GM23338 (cell line): ENCODE results near the gene MUCL3. TPM values are rescaled to one million over a fixed set of nuclear protein-coding genes. Genes with fewer than 3 reads are reported as not detected.

Source experiments
- ATAC-seq: fragments of 200-7000 bp; cut with Tn5 transposase; 3 replicates; pipeline ENCODE4 v1.9.1; 2020
- DNase-seq: peaks from one replicate; pipeline ENCODE4 v3.0.0-alpha.2; 2015; ENCODE audit warnings: low spot score
- H2AFZ ChIP-seq: fragments of 200-600 bp; sonication (generic); 2 replicates; pipeline ENCODE4 v1.8.0; 2016; ENCODE audit warnings: antibody characterized with exemption, mild to moderate bottlenecking, moderate library complexity
- H3F3A ChIP-seq: fragments of 200-600 bp; sonication (generic); replicated peaks from 2 replicates; pipeline ENCODE4 v1.8.0; 2017; ENCODE audit warnings: antibody characterized with exemption, mixed run types, low read depth
- H3K27ac ChIP-seq: fragments of 200-600 bp; sonication (generic); 2 replicates; pipeline ENCODE4 v1.6.1; 2016; ENCODE audit warnings: low read depth
- H3K27me3 ChIP-seq: fragments of 200-600 bp; sonication (generic); 2 replicates; pipeline ENCODE4 v1.8.0; 2016; ENCODE audit warnings: mild to moderate bottlenecking, mixed run types, moderate library complexity; ENCODE audit not compliant: insufficient read depth
- H3K36me3 ChIP-seq: fragments of 200-600 bp; sonication (generic); 2 replicates; pipeline ENCODE4 v1.8.0; 2016; ENCODE audit warnings: mild to moderate bottlenecking; ENCODE audit not compliant: insufficient read depth
- H3K4me1 ChIP-seq: fragments of 200-600 bp; sonication (generic); 2 replicates; pipeline ENCODE4 v1.8.0; 2016; ENCODE audit warnings: mild to moderate bottlenecking, moderate library complexity; ENCODE audit not compliant: insufficient read depth
- H3K4me2 ChIP-seq: fragments of 200-600 bp; sonication (generic); 2 replicates; pipeline ENCODE4 v1.7.1; 2017; ENCODE audit warnings: mixed run types
- H3K4me3 ChIP-seq: fragments of 200-600 bp; sonication (generic); 2 replicates; pipeline ENCODE4 v1.6.1; 2016; ENCODE audit warnings: mixed run types
- H3K79me2 ChIP-seq: fragments of 200-600 bp; sonication (generic); replicated peaks from 2 replicates; pipeline ENCODE4 v1.8.0; 2017; ENCODE audit warnings: mild to moderate bottlenecking; ENCODE audit not compliant: insufficient read depth
- H3K9me2 ChIP-seq: fragments of 200-600 bp; sonication (generic); 2 replicates; pipeline ENCODE4 v1.8.0; 2017; ENCODE audit not compliant: insufficient read depth
- H4K20me1 ChIP-seq: fragments of 200-600 bp; sonication (generic); replicated peaks from 2 replicates; pipeline ENCODE4 v1.8.0; 2017; ENCODE audit warnings: mild to moderate bottlenecking; ENCODE audit not compliant: insufficient read depth
- H3K27ac Mint-ChIP-seq: 2 replicates; pipeline ENCODE4 v1.8.0; 2020; ENCODE audit warnings: inconsistent platforms, mild to moderate bottlenecking, moderate library complexity, mixed read lengths
- H3K27me3 Mint-ChIP-seq: 3 replicates; pipeline ENCODE4 v1.8.0; 2022; ENCODE audit warnings: low read depth, mild to moderate bottlenecking, moderate library complexity, mixed read lengths, inconsistent platforms; ENCODE audit not compliant: insufficient read depth, poor library complexity
- H3K36me3 Mint-ChIP-seq: 3 replicates; pipeline ENCODE4 v1.8.0; 2021; ENCODE audit warnings: low read depth, mild to moderate bottlenecking, inconsistent platforms, moderate library complexity, mixed read lengths
- H3K4me1 Mint-ChIP-seq: 3 replicates; pipeline ENCODE4 v1.8.0; 2020; ENCODE audit warnings: mild to moderate bottlenecking, inconsistent platforms, mixed read lengths
- H3K4me3 Mint-ChIP-seq: 3 replicates; pipeline ENCODE4 v1.8.0; 2021; ENCODE audit warnings: moderate library complexity, mild to moderate bottlenecking, inconsistent platforms, mixed read lengths
- H3K9me3 Mint-ChIP-seq: 3 replicates; pipeline ENCODE4 v1.8.0; 2020; ENCODE audit warnings: moderate library complexity, mild to moderate bottlenecking, inconsistent platforms, mixed read lengths
- CREB1 ChIP-seq: fragments of 250-450 bp; sonication (Bioruptor Pico); IDR thresholded peaks from 2 replicates; pipeline ENCODE4 v1.5.0; 2020; ENCODE audit warnings: low read depth, mild to moderate bottlenecking, moderate library complexity
- EZH2 ChIP-seq: fragments of 200-600 bp; sonication (generic); IDR thresholded peaks from one replicate; pipeline ENCODE4 v1.8.0; 2017; ENCODE audit warnings: antibody characterized with exemption, mild to moderate bottlenecking, low read depth; ENCODE audit not compliant: unreplicated experiment
- EZH2phosphoT487 ChIP-seq: fragments of 200-600 bp; sonication (generic); IDR thresholded peaks from one replicate; pipeline ENCODE4 v1.8.1; 2018; ENCODE audit warnings: antibody characterized with exemption; ENCODE audit not compliant: unreplicated experiment
- JUNB ChIP-seq: IDR thresholded peaks from one replicate; pipeline ENCODE4 v1.6.1; 2016; ENCODE audit warnings: antibody characterized with exemption; ENCODE audit not compliant: unreplicated experiment
- NANOG ChIP-seq: IDR thresholded peaks from 2 replicates; pipeline ENCODE4 v1.6.1; 2016; ENCODE audit warnings: antibody characterized with exemption, borderline replicate concordance
- POLR2AphosphoS5 ChIP-seq: IDR thresholded peaks from 2 replicates; pipeline ENCODE4 v1.6.1; 2016; ENCODE audit warnings: antibody characterized with exemption, low read depth
- STAT1 ChIP-seq: IDR thresholded peaks from one replicate; pipeline ENCODE4 v1.6.1; 2016; ENCODE audit warnings: antibody characterized with exemption; ENCODE audit not compliant: unreplicated experiment
- ZNF114 ChIP-seq: fragments of 250-450 bp; sonication (Bioruptor Pico); IDR thresholded peaks from 2 replicates; pipeline ENCODE4 v1.5.0; 2020; ENCODE audit warnings: mild to moderate bottlenecking, moderate library complexity
- ZNF331 ChIP-seq: fragments of 250-450 bp; sonication (Bioruptor Pico); IDR thresholded peaks from 2 replicates; pipeline ENCODE4 v1.5.0; 2020; ENCODE audit warnings: low read depth, mild to moderate bottlenecking, moderate library complexity
- polyA plus RNA-seq: library from polyadenylated mRNA; unstranded; fragments of >200 nt; fragmentation: Nextera tagmentation; extraction: Ambion mirVana; gene quantifications from 2 replicates; pipeline ENCODE4 v1.2.1, GENCODE V29; 2016
- total RNA-seq: library from RNA; depleted of rRNA; stranded (reverse); fragments of >200 nt; shearing (Covaris generic); gene quantifications from 2 replicates; pipeline ENCODE4 v1.2.3, GENCODE V29; 2014
- TF ChIP-seq, protein P1 (sequence below): IDR thresholded peaks from 2 replicates; pipeline ENCODE4 v1.6.1; 2016; ENCODE audit warnings: antibody characterized with exemption
- TF ChIP-seq, protein P2 (sequence below): IDR thresholded peaks from one replicate; pipeline ENCODE4 v1.6.1; 2018; ENCODE audit warnings: antibody characterized with exemption; ENCODE audit not compliant: unreplicated experiment
- TF ChIP-seq, protein P3 (sequence below): fragments of 250-450 bp; sonication (Bioruptor Pico); IDR thresholded peaks from 2 replicates; pipeline ENCODE4 v1.5.0; 2020; ENCODE audit warnings: mild to moderate bottlenecking, moderate library complexity
- TF ChIP-seq, protein P4 (sequence below), 2 experiments: fragments of 200-600 bp in 1 of 2; sonication (generic) in 1 of 2; conservative IDR thresholded peaks; 2 replicates each; pipeline versions ENCODE4 v1.5.1 to v1.6.1; 2016 to 2017; ENCODE audit warnings: antibody characterized with exemption in 2 of 2, low read depth in 2 of 2, mild to moderate bottlenecking in 2 of 2, moderate library complexity in 1 of 2

The MUCL3 gene
- total and polyA plus RNA-seq, 2 experiments from 2014 or later = 0.32 TPM; not detected in 1

DNA sequence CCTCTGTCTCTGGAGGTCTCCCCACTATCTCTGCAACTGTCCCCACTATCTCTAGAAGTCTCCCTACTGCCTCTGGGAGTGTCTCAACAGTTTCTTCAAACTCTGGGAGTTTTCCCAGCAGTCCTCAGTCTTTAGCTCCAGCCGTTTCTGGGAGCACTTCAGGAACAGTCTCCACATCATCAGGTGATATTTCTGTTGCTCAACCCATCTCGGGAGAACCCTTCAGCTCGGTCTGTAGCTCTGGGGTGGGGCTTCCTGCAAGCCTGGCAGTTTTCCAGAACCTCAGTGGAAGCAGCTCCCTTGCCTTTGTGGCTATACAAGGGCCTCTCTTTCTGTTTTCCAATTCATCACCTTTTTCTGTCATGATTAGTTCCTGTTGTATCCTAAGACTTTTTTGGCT is 5.8 kb upstream of the MUCL3 start:
- Mint-ChIP-seq H3K4me3 (no peak overlapping the region), H3K27ac (no peak overlapping the region), H3K27me3 (peaks cover 6% of the 10 kb centered on the region), H3K4me1 (peaks cover 22% of the 10 kb centered on the region), H3K9me3 (no peaks in the 10 kb centered on the region), H3K36me3 (no peaks in the 10 kb centered on the region; the same call in 2 of the 3 replicates)
- DNase-seq = no peak
- H4K20me1 ChIP-seq = no peaks in the 10 kb centered on the region
- no peak overlapping the region for H3K4me2 ChIP-seq
- ATAC-seq = no peak
- H2AFZ ChIP-seq = no peak overlapping the region
- TF ChIP-seq JUNB = no peak
- TF ChIP-seq, protein P1, sequence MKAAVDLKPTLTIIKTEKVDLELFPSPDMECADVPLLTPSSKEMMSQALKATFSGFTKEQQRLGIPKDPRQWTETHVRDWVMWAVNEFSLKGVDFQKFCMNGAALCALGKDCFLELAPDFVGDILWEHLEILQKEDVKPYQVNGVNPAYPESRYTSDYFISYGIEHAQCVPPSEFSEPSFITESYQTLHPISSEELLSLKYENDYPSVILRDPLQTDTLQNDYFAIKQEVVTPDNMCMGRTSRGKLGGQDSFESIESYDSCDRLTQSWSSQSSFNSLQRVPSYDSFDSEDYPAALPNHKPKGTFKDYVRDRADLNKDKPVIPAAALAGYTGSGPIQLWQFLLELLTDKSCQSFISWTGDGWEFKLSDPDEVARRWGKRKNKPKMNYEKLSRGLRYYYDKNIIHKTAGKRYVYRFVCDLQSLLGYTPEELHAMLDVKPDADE = no peak
- TF ChIP-seq, protein P2, sequence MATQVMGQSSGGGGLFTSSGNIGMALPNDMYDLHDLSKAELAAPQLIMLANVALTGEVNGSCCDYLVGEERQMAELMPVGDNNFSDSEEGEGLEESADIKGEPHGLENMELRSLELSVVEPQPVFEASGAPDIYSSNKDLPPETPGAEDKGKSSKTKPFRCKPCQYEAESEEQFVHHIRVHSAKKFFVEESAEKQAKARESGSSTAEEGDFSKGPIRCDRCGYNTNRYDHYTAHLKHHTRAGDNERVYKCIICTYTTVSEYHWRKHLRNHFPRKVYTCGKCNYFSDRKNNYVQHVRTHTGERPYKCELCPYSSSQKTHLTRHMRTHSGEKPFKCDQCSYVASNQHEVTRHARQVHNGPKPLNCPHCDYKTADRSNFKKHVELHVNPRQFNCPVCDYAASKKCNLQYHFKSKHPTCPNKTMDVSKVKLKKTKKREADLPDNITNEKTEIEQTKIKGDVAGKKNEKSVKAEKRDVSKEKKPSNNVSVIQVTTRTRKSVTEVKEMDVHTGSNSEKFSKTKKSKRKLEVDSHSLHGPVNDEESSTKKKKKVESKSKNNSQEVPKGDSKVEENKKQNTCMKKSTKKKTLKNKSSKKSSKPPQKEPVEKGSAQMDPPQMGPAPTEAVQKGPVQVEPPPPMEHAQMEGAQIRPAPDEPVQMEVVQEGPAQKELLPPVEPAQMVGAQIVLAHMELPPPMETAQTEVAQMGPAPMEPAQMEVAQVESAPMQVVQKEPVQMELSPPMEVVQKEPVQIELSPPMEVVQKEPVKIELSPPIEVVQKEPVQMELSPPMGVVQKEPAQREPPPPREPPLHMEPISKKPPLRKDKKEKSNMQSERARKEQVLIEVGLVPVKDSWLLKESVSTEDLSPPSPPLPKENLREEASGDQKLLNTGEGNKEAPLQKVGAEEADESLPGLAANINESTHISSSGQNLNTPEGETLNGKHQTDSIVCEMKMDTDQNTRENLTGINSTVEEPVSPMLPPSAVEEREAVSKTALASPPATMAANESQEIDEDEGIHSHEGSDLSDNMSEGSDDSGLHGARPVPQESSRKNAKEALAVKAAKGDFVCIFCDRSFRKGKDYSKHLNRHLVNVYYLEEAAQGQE = no peak
- no peak for TF ChIP-seq ZNF331 (CRISPR knock-in tag)
- no peak for TF ChIP-seq EZH2phosphoT487
- TF ChIP-seq, protein P3, sequence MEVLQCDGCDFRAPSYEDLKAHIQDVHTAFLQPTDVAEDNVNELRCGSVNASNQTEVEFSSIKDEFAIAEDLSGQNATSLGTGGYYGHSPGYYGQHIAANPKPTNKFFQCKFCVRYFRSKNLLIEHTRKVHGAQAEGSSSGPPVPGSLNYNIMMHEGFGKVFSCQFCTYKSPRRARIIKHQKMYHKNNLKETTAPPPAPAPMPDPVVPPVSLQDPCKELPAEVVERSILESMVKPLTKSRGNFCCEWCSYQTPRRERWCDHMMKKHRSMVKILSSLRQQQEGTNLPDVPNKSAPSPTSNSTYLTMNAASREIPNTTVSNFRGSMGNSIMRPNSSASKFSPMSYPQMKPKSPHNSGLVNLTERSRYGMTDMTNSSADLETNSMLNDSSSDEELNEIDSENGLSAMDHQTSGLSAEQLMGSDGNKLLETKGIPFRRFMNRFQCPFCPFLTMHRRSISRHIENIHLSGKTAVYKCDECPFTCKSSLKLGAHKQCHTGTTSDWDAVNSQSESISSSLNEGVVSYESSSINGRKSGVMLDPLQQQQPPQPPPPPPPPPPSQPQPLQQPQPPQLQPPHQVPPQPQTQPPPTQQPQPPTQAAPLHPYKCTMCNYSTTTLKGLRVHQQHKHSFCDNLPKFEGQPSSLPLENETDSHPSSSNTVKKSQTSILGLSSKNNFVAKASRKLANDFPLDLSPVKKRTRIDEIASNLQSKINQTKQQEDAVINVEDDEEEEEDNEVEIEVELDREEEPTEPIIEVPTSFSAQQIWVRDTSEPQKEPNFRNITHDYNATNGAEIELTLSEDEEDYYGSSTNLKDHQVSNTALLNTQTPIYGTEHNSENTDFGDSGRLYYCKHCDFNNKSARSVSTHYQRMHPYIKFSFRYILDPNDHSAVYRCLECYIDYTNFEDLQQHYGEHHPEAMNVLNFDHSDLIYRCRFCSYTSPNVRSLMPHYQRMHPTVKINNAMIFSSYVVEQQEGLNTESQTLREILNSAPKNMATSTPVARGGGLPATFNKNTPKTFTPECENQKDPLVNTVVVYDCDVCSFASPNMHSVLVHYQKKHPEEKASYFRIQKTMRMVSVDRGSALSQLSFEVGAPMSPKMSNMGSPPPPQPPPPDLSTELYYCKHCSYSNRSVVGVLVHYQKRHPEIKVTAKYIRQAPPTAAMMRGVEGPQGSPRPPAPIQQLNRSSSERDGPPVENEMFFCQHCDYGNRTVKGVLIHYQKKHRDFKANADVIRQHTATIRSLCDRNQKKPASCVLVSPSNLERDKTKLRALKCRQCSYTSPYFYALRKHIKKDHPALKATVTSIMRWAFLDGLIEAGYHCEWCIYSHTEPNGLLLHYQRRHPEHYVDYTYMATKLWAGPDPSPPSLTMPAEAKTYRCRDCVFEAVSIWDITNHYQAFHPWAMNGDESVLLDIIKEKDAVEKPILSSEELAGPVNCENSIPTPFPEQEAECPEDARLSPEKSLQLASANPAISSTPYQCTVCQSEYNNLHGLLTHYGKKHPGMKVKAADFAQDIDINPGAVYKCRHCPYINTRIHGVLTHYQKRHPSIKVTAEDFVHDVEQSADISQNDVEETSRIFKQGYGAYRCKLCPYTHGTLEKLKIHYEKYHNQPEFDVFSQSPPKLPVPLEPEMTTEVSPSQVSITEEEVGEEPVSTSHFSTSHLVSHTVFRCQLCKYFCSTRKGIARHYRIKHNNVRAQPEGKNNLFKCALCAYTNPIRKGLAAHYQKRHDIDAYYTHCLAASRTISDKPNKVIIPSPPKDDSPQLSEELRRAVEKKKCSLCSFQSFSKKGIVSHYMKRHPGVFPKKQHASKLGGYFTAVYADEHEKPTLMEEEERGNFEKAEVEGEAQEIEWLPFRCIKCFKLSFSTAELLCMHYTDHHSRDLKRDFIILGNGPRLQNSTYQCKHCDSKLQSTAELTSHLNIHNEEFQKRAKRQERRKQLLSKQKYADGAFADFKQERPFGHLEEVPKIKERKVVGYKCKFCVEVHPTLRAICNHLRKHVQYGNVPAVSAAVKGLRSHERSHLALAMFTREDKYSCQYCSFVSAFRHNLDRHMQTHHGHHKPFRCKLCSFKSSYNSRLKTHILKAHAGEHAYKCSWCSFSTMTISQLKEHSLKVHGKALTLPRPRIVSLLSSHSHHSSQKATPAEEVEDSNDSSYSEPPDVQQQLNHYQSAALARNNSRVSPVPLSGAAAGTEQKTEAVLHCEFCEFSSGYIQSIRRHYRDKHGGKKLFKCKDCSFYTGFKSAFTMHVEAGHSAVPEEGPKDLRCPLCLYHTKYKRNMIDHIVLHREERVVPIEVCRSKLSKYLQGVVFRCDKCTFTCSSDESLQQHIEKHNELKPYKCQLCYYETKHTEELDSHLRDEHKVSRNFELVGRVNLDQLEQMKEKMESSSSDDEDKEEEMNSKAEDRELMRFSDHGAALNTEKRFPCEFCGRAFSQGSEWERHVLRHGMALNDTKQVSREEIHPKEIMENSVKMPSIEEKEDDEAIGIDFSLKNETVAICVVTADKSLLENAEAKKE (CRISPR knock-in tag) = no peak
- TF ChIP-seq CREB1 = no peak
- TF ChIP-seq POLR2AphosphoS5 = no peak
- no peak for TF ChIP-seq EZH2
- TF ChIP-seq, protein P4, sequence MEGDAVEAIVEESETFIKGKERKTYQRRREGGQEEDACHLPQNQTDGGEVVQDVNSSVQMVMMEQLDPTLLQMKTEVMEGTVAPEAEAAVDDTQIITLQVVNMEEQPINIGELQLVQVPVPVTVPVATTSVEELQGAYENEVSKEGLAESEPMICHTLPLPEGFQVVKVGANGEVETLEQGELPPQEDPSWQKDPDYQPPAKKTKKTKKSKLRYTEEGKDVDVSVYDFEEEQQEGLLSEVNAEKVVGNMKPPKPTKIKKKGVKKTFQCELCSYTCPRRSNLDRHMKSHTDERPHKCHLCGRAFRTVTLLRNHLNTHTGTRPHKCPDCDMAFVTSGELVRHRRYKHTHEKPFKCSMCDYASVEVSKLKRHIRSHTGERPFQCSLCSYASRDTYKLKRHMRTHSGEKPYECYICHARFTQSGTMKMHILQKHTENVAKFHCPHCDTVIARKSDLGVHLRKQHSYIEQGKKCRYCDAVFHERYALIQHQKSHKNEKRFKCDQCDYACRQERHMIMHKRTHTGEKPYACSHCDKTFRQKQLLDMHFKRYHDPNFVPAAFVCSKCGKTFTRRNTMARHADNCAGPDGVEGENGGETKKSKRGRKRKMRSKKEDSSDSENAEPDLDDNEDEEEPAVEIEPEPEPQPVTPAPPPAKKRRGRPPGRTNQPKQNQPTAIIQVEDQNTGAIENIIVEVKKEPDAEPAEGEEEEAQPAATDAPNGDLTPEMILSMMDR (conservative IDR thresholded peaks at IDR 0.05; ENCODE audit: low read depth in 2 of 2) = no peak
- TF ChIP-seq NANOG = no peak
- no peak for TF ChIP-seq ZNF114 (CRISPR knock-in tag)
- no peak for TF ChIP-seq STAT1
- H3K79me2 ChIP-seq = no peaks in the 10 kb centered on the region
- H3K4me1 ChIP-seq = peaks cover 6% of the 10 kb centered on the region; the same call in 1 of the 2 replicates
- no peaks in the 10 kb centered on the region for H3K36me3 ChIP-seq
- no peak overlapping the region for H3K4me3 ChIP-seq
- H3K9me2 ChIP-seq = no peaks in the 10 kb centered on the region
- no peaks in the 10 kb centered on the region for H3F3A ChIP-seq
- no peak overlapping the region for H3K27ac ChIP-seq
- no peaks in the 10 kb centered on the region for H3K27me3 ChIP-seq
